ENCODE data around the gene EVA1A.
"Not testable (repeated sequence)": the region's sequence is repeated elsewhere in the genome, so short reads cannot be mapped to it uniquely, and the experiment has no call there.

EVA1A gene

DNA sequence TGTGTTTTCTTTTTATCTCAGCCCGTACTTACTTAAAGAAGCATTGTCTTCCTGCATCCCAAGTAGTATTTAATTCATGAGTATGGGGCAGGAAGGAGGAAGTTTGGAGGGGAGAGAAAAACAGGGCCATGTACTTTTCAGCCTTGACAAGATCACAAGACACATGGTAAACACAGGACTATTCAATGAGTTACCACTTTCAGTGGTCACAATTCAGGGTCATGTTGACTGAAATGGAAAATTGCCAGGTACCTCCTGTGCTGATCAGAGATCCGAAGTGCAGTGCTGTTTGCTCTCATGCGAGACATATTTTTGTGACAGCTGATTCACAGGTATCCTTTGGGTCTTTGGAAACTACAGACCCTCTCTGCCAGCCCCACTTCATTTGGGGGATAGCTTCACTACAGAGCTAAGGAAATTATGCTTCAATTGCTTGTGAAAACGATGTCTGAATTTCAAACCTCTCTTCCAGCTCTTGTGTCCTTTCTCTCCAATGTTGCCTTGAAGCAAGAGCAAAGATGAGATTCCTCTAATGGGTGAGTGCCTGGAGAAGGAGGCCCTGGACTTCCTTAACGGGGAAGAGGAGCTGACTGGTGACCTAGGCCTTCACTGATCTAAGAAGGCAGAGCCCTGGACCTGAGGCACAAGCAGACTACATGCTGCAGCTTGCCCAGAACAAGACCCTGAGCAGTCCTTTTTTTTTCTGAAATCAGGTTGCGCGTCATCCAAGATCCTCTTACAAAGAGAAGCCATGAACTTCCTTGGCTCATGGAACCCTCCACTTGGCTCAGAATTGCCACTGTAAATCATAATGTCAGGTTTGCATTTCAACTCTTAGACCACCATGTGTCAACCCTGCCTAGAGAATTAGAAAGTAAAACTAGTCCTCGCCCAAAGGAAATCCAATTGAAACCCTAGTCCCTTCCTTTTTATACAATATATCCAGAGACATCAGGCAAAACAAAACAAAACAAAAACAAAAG lies 44.1 kb downstream of the EVA1A start:
- DNase-seq, result no peak

DNA sequence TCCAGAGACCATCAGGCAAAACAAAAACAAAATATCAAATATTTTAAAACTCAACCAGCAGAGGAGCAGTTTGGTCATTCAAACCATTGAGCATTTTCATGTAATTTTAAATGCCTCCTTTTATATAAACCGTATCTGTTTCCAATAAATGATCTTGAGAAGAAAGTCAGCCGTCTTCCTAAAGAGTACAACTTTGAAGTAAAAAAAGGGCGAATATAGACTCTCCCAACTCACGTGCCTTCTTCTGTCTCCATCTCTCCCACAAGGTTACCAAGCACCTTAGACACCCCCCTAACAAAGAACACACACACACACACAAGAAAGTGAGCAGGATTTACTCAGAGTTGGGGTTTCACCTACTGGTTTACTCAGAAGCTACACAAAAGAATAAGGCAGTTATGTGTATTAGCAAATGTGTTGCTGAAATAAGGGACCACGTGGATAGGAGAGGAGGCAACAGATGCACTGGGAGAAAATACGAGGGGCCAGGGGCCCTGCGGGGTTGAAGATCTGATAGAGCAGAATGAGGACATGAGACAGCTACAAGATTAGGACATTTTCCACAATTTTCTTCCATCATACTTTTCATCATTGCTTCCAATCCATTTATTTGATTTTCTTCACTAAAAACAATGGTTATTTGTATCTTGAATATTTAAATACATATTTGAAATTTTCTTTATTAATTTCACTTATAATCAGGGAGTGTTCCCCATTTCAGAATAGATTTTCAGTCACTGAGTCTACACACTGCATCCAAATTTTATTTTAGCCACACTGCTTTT lies 45.0 kb downstream of the EVA1A start:
- DNase-seq, result no peak

DNA sequence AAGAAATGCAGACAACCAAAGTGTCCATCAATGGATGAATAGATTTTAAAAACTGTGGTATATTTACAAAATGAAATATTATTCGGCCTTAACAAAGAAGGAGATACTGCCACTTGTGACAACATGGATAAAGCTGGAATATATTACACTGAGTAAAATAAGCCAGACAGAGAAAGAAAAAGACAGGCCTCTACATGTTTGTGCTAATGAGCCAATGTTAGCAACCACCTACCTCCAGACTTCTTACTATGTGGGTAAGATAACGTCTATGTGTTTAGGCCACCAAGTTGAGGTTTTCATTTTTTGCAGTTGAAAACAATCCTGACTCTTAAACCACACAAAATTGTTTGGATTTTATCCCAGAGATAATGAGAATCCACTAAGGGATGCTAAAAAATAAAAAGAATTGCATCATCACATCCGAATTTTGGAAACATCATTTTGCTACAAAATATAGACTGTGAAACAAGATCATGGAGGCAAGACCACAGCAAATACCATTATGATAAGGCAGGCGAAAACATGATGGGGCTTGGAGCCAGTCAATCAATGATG lies 47.0 kb downstream of the EVA1A start:
- DNase-seq, result no peak

DNA sequence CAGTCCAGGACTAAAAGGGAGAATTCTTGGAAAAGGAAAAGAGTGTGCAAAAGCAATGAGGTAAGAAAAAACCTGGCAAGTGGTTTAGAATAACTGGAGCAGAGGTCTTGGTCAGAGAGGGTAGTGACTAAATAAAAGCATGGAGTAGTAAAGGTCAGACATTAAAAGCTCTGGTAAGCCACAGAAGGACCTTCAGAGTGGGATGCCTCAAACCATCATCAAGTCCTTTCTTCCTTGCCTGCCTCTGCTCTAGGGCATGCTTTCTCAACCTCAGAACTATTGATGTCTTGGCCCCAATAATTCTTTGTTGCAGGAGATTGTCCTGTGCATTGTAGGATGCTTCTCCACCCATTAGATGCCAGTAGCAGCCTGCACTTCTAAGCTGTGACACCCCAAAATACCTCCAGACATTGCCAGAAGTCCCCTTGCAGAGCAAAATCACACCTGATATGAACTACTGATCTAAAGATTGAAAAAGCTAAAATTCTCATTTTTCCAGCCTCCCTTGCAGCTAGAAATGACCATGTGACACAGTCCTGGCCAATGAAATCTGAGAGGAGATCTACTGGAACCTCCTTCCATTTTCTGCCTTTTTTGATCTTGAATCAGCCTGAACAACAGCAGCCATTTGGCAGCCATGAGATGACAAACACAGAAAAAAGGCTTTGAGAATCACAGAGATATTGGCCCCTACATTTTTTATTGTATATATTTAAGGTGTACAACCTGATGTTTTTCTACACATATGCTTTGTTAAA lies 48.1 kb downstream of the EVA1A start:
- DNase-seq, result no peak

DNA sequence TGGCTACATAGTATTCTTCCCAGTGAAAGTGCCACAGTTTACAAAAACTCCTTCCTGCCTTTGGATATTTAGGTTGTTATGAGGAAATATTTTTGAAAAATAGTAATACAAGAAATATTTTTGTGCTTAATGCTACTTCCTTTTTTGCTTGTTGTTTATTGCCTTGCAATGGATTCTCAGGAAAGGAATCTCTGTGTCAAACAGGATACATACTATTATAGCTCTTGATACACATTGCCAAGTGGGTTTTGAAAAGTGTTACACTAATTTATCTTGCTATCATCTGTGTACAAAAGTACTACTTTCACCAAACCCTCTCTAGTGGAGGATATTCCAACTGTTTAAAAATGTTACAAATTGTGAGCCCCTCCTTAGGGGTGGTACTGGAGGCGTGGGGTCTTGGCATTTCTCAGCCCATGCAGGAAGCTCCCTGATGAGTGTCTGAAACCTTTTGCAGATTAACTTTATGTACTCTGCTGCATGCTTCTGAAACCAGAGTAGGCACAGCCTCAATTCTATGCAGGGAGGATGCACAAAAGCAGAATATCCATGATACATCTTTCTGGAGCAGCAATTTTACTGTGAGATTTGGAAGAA lies 54.5 kb downstream of the EVA1A start:
- no peak for DNase-seq

DNA sequence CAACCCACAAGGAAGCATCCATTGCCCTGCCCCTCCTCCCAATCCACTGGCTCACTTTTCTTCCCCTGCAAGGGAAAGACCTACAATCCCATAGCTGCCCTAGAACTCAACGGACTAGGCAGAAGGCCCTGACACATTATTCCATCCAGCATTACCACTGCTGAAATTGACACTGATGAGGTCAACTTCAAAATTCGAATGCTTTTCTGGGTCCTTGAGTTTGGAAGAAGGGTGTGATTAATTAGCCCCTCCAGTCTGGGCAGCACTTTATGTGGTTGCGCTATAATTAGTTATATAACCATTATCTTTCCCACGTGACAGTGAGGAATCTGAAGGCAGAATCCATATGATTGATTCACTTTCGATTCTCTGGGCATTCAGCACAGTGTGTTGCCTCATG lies 55.7 kb downstream of the EVA1A start:
- no peak for DNase-seq

DNA sequence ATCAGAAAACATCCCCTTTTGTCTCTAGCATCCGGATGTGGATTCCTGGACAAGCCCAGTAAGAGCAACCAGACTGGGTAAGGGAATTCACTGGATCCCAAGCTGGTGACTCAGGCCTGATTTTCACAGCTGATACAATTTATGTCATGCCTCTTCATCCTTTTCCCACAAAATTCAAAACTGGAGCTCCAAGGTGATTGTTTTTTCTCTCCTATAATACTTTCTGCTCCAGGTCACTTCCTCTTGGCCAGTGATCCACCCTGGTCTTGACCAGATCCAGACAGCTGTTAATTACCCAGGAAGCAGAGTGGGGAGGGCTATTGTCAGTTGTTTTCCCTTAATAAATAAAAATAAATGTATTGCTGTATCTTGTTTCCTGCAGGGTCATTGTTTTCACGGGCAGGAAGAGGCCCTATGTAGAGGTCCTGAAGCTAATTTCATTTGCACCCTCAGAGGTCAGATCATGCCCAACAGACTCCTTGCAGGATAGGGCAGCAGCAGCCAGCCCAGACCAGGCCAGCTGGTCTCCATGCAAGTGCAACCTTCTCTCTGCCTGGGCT lies 57.6 kb downstream of the EVA1A start:
- no peak for DNase-seq

DNA sequence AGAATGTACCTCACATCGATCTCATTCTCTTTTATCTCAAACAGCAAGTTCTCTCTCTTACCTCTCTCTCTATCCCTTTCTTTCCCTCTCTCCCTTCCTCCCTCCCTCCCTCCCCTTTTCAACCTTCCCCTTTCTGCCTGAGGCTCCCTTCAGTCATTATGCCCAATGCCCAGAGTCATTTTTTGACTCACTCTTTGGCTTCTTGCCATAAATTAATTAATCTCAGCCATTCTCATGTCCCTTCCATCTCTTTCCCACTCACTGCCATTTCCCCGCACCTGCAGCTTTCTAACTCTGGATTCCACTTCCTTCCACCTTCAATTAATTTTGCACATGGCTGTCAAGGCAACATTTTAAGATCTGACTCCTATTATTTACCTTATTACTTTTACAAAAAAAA lies 60.1 kb downstream of the EVA1A start:
- no peak for DNase-seq

DNA sequence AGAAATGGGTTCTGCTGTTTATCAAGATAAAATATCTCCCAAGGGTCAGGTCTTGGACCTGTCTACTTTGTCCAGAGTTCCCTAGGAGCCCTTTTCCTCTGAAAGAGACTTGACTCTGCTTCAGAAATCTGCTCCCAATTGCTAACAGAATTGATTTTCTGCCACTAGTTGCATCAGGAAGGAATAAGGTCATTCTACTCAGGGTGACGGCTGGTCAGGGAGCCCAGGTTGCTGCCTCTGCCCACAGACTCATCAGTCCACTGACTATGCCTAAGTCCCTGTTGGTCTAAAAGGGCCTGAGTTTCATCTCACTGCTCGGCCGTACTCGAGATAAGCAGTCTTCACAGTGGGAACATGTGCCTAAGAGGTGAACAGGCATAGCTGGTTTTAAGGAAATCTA lies 61.2 kb downstream of the EVA1A start:
- DNase-seq, result no peak

DNA sequence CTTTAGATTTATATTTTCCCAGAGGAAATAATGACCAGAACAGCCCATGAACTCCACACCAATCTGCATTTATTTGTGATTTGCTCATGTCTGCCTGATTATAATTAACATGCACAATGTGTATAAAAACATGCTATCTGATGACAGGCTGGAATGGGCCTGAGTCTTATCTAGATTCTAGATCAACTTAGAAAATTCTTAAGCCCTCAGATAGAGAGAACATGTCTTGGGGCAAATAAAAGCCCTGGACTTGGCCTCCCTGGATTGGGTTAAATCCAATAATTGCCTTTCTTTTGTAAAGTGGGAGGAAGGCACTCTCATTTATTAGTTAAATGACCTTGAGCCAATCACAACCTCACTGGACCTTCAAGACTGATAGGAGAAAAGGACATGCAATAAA lies 61.8 kb downstream of the EVA1A start:
- DNase-seq, result no peak

DNA sequence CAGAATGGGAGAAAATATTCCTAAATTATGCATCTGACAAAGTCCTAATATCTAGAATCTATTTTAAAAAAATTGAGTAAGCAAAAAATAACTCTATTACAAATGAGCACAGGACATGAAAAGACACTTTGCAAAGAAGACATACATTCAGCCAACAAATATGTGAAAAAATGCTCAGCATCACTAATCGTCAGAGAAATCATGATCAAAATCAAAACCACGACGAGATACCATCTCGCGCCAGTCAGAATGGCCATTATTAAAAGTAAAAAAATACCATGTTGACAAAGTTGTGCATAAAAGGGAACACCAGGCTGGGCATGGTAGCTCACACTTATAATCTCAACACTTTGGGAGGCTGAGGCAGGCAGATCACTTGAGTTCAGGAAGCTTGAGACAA lies 63.5 kb downstream of the EVA1A start:
- no peak for DNase-seq

DNA sequence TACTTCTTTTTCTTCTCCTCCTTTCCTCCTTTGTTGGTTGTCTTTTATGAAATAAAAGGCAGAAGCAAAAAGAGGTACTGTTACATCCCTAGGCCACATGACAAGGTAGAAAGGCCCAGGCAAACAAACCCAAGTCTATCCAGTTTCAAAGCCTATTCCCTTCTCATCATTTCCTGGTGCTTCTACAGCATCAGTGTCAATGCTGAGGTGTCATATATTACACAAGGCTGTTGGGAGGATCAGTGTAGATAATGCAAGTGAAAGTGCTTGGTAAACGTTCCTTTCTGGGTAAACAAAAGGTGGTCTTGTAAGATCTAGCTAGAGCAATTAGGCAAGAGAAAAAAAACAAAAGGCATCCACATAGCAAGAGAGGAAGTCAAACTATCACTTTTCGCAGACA lies 64.9 kb downstream of the EVA1A start:
- DNase-seq, result no peak

DNA sequence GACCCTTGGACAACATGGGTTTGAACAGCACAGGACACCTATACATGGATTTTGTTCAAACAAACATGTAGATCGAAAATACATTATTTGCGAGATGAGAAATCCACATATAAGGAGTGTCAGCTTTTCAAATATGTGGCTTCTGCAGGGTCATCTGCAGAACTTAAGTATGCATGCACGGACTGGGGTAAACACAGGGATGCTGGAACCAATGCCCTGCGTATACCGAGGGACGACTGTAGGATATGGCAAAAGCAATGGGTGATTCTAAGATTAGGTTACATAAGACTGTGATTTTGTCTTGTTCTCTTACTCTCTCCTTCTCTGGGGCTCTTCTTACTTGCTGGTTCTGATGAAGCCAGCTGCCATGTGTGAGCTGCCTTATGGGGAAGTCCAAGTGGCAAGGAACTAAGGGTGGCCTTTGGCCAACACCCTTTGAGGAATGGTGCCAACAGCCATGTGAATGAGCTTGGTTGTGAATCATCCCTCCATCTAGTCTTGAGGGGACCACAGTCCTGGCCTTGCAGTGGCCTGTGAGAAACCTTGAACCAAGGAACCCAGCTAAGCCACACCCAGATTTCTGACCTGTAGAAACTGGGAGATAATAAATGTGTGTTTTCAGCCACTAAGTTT lies 66.5 kb downstream of the EVA1A start:
- DNase-seq, result no peak

DNA sequence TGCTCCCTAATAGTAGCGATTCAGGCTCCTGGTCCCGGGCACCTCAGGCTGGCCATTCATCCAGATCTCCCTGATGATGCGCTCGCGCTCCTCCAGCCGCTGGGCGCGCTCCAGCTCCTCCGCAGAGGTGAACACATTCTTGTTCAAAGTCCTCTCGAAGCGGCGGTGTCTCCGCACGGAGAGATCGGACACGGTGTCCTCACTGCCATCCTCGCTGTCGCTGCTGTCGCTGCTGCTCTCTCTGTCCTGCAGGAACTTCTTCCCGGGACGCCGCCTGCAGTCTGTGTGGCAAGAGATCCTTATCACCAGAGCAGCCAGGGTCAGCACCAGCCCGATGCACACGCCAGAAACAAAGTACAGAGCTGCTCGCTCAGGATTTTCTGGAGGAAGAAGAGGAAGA lies 67.5 kb downstream of the EVA1A start:
- DNase-seq, result no peak

DNA sequence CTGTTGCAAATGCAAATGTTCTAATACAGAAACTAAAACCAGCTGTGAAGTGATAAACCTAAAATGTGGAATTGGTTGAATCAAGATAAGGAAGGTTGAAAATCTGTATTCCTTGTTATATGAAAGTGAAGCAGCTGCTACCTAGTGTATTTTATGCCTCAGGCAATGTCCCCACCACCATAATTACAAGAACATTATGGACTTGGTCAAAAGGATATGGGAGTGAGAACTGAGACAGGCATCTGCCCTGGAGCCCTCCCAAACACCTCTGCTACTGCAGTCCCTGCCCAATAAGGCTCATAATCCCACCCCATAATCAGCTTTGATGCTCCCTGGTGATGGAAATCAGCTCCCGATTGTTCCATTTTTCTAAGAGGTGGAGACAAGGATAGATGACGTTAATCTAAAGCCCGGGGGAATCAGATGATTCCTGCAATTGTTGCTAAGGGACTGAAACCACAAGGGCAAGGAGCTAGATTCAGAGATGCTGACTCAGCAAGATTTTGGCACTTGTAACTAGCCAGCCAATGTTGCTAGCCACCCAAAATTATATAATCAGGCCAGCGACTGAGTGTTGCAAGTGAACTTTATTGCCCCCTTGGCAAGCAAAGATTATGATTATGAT lies 69.5 kb downstream of the EVA1A start:
- no peak for DNase-seq

DNA sequence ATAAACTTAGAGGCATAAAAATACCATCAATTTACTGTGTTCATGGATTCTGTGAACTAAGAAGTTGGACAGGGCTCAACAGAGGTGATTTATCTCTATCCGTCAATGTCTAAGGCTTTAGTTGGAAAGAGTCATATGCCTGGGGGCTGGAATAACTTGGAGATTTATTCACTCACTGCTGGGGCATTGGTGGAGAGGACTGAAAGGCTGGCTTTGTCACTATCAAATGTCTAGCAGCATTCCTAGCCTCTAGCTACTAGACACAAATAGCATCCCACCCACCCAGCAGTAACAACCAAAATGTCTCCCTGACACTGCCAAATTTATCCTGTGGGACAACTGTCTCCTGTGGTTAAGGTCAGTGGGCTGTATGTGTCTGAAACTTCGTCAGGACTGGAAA lies 71.0 kb downstream of the EVA1A start:
- DNase-seq, result no peak

DNA sequence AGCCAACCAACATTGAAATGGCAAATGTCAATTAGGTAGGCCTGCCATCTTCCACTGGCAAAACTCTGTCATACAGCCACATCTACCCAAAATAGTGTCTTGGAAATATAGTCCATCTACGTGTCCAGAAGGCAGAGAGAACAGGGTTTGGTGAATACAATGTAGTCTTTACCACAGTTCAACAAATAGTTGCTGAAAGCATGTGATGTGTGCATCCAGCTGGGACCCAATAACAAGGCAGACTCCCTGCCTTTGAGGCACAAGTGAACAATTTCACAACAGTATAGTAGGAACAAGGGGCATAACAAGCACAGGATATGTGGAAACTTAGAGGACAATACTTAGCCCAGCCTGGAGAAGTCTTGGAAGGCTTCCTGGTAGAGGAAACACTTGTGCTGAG lies 72.6 kb downstream of the EVA1A start:
- DNase-seq, result no peak

DNA sequence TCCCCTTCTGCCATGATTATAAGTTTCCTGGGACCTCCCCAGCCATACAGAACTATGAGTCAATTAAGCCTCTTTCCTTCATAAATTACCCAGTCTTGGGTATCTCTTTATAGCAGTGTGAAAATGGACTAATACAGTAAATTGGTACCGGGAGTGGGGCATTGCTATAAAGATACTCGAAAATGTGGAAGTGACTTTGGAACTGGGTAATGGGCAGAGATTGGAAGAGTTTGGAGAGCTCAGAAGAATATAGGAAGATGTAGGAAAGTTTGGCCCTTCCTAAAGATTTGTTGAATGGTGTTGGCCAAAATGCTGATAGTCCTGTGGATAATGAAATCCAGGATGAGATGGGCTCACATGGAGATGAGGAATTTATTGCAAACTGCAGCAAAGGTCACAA lies 74.0 kb downstream of the EVA1A start:
- not testable (repeated sequence) for DNase-seq

DNA sequence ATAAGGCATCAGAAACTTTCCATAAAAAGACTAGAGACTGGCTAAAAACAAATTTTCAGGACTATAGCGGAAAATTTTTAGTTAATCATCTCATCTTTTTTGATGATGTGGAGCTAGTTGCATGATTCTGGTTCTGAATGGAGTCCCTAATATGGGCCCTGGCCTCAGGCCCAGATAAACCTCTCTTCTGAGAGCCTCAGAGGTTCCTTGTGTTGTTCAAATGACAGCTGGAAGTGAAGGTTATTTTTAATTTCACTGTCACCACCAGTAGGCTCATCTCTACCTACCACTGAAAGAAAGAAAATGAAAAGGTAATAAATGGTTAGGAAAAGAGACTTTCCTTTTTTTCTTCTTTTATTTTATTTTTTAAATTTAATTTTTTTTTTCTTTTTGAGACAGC lies 75.9 kb downstream of the EVA1A start:
- no peak for DNase-seq

DNA sequence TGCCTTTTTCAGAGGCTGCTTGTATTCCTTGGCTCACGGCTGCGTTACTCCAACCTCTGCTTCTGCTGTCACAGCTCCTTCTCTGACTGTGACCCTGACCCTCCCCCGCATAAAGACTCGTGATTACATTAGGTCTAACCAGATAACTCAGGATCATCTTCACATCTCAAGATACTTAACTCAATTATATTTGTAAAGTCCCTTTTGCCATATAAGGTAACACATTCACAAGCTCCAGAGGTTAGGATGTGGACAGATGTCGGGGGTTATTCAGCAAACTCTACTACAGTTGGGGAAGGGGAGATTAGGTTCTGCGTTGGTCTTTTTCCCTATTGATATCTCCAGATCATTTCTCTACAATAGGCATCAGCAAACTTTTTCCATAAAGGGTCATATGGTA lies 76.9 kb downstream of the EVA1A start:
- no peak for DNase-seq

DNA sequence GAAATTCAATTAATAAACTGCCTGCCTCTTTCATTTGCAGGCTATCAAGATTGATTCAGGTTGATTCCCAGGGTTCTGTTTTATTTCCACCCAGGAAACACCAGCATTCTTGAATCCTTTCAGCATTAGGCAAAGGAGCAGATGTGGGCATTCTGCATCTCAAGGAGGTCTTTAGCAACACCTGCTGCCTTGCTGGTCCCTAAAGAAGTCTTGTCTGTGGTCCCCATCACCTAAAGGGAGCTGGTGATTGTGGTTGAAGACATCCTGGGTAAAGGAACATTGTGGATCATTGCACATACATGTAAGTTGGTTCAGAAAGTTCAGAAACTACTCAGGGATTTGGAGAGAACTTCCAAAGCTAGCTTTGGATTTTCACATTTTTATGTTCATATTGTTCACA lies 78.3 kb downstream of the EVA1A start:
- DNase-seq, result no peak

Measured in right hindlimb (tissue), 1 donor.